Limb (tissue), 2 donors: ENCODE measurements around the gene PCDH9.

Source experiments
- DNase-seq, 2 donors: peaks; one replicate each; pipeline ENCODE4 v3.0.0-alpha.2; 2016; ENCODE audit errors: extremely low spot score in 2 of 2

The PCDH9 gene

DNA sequence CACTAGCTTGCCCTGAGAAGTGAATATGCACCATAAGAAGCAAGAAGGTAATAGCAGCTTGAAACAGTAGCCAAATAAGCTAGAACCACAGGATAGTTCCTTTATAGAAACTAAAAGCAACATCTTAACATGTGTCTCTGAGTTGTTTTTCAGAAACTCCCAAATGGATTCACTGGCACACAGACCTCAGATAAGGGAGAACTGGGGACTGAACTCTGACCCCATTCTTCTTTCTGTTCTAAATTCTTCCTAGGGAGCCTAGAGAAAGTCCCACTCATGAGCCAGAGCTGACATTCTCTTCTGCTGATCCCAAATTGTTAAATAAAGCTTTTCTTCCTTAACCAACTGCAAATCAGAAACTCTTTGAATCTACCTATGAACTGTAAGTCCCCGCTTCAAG is 146.1 kb downstream of the PCDH9 start:
- no peak for DNase-seq

DNA sequence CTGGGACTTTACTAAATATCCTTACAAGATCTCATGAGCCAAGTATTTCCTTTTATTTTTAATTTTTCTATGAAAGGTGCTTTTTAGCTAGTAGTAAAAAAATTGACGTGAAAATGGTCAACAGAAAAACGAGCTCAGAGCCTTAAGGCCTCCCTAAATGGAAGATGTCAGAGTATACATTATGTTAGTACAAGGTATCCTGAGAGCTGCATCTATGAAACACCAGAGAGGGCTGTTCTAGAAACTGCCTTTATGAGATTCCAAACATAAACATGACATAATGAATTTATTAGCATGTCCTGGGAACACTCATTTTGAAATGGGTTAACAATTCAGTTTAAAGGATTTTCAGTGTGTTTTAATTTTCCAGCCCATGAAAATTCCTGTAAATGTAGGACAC is 146.6 kb downstream of the PCDH9 start:
- DNase-seq = no peak

DNA sequence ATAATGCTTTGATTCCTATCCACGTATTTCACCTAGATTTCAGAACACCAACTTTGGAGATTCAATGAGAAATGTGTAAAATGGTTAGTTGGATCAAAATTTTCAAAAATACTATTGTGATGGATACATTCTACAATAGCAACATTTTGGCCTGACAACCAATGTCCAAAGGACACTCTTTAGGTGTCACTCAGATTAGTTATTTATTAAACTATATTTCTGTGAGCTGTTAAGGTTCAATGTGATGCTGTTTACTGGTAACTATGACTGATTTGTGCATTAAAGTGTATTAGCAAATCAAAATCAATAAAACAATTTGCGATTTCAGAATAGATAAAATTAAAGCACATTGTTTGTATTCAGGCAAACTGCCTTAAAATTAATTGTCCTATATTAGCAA is 149.8 kb downstream of the PCDH9 start:
- DNase-seq = no peak

DNA sequence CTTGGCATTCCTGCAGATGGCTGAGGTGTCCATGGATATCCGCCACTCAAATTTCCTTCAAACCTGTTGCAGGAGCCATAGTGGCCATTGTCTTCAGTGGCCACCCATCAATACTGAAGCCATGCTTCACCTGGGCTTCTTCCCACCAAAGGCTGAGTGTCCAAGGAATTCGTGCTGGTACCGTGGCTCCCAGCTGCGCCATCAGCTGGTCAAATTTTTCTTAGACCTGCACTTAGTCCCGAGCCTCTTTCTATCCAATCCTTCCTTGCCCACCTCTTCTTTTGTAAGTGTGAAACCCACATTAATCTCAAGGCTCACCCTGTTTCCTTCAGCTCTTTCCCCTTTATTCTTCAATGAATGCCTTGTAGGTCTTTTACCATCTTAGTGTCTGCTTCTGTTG is 152.1 kb downstream of the PCDH9 start:
- DNase-seq = no peak

DNA sequence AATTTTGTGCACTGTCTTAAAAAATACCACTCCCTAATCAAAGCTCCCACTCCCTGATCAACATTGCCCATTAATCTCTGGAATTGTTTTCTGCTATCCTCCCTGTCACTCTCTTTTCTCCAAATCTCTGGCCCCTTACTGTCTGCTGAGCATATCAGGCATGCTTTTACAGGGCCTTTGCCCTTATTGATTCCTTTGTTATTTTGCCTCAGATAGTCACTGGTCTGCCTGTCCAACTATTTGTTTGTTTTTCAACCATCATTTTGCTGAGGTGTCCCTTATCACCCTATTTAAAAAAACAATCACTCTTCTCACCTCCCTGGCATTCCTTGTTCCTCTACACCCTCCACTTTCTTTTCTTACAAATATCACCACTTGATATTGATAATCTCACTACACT is 153.0 kb downstream of the PCDH9 start:
- DNase-seq = no peak

DNA sequence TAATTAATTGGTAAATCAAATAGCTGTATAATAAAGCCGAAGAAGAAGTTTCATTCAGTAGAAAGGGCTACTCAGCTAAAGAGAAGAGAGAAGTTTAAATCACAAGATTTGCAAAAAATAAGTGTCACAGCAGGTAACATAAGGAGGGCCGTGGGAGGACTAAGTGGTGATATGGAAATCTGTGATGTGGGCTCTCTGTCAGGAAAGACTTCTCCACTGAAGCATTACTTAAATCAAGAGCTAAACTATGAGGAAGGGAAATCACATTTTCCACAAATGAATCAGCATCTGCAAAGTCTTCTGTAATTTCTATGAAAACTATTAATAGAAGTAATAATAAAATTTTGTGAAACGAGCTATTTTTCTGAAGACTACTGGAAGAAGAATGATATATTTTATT is 153.8 kb downstream of the PCDH9 start:
- no peak for DNase-seq

DNA sequence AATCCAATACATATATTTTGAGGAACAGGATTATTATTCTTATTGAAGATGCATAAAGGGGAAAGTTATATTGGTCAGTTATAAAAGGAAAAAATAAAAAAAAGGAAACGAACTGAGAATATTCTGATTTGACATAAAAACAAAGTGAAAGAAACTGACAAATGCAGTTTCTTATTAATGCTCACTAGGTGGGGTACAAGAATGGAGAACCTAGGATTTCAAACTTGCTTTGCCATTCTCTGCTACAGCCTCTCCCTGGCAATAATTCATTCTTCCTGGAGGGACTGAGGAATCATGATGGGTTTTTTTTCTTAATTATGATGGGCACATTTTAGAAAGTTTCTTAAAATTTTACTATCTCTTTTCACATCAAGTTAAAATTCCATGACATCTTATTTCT is 154.9 kb downstream of the PCDH9 start:
- DNase-seq = no peak

DNA sequence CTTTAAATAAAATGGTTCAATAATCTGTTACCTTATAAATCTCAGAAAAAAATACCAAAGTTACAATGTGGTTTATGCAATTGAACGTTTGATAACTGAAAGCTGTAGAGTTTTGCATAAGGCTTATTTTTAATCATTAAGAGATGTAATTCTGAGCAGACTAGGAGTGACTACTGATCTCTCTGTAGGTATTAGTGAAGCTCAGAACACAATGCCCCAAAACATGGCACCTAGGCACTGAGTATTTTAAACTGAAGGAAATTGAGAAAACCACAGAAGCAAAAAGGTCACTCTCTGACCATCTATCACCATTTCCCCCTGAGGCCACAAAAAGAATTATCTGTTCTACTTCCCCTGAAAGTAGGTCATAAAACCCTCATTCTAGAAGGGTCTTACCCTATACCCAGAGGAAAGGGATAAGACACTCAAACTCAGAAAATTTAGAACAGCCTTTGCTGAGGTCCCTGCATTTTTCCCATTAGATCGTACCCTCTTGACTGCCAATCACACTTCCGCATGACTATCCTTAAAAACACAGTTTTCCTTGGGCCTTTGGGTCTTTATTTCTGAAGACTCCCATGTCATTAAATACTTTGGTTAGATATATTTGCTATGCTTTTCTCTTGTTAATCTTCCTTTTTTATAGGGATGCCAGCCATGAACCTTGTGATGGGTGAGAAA is 158.1 kb downstream of the PCDH9 start:
- DNase-seq = no peak

DNA sequence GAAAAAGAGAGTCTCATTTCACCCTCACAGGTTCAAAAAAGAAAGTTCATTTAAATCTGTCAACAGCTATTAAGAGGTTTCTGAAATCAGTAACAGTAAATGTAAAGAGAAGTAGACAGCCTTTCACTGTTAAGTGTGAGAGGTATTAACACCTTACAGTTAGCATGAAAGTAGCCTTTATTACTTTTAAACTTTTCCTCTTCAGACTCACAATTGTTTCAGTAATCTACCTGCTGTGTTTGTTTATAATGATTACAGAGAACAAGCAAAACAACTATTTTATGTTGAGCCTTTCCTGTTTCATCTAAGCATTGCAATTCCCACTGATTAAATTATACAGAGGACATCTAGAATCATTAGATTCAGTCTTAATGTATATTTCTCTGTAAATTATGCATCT is 159.8 kb downstream of the PCDH9 start:
- DNase-seq = no peak

DNA sequence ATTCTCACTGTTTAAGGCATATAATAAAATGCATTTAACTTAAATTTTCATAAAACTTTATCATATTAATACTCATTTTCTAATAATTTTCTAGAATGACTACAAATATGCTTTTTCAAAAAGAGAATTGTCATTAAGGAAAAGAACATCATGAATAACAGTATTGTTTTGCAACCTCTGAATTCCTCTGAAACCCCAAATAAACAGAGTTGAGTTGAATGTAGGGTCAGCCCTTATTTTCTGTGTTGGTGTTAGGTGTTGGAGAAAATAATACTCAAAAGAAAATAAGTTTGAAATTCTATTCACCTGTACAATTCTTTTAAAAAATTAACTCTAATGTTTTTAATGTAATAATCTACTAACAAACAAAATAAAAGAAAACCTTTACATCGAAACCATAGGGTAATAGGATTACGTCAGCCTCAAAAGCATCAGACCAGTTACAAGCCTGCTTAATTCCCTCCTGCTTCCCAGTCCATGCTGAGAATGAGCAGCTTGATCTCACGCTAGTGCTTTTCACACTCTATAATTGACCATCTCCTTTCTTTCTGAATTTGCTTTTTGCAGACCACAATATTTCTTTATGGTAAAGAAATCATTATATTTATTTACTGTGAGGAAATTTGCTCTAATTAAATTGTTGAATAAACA is 160.9 kb downstream of the PCDH9 start:
- no peak for DNase-seq

DNA sequence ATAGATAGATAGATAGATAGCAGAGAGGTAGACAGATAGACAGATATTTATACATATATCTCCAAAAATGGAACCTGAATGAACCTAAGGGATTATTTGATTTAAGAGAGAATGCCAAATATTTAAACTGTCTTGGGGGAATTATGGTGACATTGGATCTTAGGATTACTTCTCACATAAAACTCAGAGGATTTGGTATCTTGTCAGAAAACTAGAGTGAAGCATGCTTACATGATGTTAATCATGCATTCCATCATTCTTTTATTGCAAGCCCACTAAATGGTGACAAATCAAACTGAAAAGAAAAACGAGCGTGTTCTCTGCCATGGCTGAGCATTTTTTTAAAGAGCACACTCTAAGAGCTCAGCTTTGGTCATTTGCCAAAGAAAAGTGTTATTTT is 165.2 kb downstream of the PCDH9 start:
- DNase-seq = no peak

DNA sequence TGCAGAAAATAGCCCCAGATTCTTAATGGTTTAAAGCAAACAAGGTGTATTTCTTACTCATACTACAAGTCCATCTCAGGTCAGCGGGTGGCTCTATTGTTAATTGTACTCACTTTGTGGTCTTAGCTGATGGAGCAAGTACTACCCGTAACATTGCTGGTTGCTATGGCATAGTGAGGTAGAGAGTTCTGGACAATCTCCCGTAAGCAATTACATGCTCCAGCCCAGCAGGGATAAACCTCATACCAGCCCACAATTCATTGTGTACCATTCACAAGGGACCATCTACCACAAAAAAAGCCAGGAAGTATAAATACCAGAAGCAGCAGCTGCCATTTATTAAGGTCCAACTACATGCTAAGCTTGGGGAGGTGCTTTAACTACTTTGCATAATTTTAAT is 167.1 kb downstream of the PCDH9 start:
- no peak for DNase-seq

DNA sequence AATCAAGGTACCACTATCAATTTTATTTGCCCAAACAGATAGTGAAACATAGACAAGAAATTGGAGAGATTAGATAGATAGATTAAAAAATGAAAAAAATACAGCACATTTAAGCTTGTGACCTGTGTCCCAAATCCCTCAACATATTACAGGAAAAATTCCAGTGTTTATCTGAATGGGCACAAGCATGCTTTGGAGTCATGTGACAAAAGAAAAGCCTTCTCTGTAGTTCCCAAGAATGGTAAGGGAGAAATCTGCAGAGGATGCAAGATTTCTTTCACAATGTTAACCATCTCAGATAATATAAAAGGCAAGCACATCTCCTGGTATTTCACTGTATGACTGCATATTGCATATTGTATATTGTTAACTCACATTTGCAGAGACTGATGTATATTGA is 168.0 kb downstream of the PCDH9 start:
- DNase-seq = no peak

DNA sequence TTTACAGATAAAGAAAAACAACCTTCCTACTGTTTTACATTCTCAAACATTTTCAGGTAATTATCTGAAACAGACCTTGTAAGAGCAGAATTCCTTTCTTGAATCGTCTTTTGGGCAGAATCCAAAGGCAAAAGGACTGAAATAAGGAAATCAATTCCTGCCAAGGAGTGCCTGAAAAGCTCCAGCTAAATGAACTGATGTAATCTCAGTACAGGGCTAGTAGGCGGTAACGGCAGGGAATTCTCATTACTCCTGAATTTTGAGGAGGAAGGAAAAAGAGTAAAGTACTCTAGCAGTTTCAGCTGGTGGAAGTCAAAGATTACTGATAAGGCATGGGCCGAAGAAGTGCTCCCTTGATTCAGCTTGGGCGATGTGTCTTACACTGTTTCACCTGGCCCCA is 168.4 kb downstream of the PCDH9 start:
- DNase-seq = peak in 1 of 2 donors; percentile 40

DNA sequence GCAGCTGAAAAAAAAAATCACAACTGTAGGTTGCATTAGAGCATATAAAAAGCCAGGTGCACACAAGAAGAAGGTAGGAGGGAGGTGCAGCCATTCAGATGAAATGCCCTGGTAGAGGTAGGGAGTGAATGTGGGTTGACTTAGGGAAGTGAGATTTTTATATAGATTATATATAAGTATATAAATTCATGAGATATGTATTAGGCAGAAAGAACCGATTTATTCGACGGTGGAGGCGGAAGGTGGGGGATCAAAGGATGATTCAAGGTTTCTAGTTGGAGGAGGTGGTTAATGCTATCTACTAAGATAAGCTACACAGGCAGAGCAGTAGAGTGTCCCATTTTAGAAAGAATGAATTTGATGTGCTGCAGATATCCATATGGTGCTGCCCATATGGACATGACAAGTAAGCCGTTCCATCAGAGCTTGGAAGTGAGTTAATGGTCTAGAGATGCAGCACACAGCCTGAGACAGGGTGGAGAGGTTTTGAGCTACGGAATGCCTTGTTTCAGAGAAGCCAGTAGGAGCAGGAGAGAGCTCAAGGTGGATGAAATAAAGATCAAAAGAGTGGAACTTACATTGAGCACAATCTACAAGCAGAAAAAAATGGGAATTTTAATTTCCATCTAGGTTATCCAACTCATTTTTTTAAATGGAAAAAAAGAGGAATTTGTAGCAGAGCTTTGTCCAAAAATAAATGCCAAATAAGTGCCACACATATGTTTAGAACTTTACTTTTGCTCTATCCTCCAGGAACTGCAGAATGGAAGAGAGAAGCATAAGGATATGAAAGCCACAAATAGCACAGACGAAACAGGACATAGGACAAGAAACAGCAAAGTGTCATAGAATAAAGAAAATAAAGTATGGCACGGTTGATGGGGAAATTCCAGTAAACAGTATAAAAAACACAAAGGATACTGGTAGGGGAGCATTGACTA is 177.3 kb downstream of the PCDH9 start:
- no peak for DNase-seq

DNA sequence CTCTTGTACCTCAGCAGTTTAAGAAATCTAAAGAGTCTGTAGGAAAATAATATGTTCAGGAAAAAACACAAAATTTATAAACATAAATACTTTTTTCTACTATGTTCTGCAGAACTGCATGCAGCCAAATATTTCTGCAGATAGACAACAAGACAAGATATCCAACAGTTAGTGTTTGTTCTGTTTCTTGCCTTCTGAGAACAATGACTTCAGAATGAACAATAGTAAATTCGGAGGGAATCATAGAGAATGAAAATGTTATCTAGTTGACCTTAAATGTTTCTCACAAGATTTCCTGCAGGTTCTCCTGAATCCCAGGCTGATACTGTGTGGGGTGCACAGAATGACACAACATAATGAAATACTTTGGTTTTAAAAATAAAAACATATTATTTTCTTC is 180.4 kb downstream of the PCDH9 start:
- no peak for DNase-seq

DNA sequence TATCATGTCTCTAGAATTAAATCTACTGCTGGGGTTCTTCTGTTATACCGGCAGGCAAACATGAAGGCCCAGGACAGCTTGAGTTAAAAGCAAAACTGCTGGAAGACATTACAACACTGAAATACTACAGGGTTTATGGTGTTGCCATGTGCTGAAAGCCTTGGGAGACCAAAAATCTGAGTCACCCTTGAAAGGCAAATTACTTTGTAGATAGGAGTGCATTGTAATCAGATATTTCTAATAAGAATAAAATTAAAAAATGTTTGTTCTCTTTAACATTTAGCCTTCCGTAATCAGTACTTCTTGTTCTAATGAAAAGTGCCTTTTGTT is 181.3 kb downstream of the PCDH9 start:
- no peak for DNase-seq

DNA sequence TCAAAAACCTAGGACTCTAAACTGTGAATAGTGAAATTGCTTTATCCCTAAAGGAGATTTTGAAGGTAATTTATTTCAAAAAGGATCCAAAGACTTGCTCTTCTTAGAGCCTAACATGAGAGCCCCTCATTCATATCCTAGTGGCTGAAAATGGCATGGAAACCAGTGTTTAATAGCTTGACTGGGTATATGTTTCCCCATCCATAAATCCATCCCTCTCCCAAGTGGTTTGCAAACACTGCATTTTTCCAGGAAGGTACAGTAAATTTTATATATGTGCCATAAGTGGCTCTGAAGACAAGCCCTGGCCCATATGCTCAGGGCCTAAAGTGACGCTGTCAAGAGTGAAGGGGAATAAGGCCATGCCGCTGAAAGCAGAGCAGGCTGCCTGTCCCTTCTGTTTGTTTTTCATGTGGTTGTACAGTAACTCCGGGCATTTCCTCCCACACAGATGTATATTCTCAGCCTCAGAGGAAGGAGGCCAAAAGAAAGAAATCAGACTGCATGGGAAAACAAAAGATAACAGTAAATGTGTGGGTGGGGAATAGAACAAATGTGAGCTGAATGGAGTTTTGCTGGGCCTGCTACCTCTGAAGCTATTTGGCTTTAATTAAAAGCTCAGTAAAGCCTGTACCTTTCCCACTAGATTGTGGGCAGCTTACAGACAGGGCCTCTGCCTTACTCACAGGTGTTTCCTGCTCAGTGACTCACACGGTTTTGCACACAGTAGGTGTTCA is 181.9 kb downstream of the PCDH9 start:
- DNase-seq = no peak

DNA sequence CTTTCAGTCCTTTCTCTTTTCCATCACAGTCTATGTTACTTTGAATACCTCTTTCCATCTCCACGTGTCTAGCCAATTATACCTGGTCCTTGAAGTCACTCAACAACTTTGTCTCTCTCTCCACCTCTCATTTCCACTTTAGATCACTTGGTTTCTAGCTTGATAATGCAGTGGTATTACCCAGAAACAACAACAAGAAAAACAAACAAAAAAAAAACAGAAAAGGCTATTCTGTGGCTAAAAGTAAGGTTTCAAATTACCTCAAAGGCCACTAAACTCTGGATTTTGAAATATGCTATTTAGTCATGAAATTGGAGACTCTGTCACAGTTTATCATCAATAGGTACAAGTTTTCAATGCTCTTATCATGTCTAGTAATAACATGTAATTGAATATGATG is 184.8 kb downstream of the PCDH9 start:
- DNase-seq = no peak

DNA sequence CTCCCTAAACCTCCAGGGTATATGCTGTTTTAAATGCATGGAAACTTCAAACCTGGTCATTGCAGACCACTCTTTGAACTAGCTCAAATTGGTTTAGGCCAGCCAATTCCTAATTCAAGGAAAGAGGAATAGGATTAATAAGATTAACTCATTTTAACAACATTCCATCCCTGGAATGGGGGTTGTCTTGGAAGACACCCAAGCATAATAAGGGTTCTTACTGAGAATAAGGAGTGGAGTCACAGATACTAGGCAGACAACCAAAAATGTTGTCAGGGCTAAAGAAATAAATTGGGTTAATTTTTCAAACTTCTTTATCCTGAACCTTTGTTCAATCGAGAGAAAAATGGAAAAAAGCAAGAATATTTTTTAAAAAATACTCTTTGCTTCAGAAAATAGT is 186.2 kb downstream of the PCDH9 start:
- DNase-seq = no peak

DNA sequence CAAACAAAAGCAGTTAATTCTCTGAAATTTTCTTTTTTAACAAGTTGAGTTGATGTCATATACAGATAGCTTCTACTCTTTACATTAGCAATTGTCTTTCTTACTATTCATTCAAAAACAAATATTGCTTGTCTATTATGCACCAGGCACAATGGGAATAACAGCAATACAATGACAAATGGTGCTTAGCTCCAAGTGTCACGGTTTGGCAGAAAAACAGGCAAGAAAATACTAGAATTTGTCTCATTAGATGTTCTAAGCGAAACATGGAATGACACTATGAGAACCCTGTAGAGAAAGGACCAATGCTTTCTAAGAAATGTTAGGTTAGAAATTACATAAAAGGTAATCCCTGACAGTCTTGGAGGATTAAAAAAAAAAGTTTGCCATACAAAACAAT is 187.6 kb downstream of the PCDH9 start:
- DNase-seq = no peak
